NCI-H1105 (cell line): ENCODE measurements around the gene TMEM80.
A peak's percentile ranks its signal among the peaks of the same experiment; 100 is the strongest.
"Not testable (repeated sequence)": the region's sequence is repeated elsewhere in the genome, so short reads cannot be mapped to it uniquely, and the experiment has no call there.

Experiments
- DNase-seq: peaks from one replicate; lab custom pipeline; 2025; lab: John Stamatoyannopoulos, UW

TMEM80 gene

GRCh38 chr11:721247-721740 is 25.7 kb downstream of the TMEM80 start:
- no peak for DNase-seq

- DNase-seq: peak; percentile 71
These were observed 26.2 kb downstream of the TMEM80 start for GRCh38 chr11:721741-722345.

GRCh38 chr11:722346-722811 is 26.8 kb downstream of the TMEM80 start:
- no peak for DNase-seq

GRCh38 chr11:723120-723883 is 27.7 kb downstream of the TMEM80 start:
- peak; percentile 51 for DNase-seq

GRCh38 chr11:724049-724777 is 28.6 kb downstream of the TMEM80 start:
- no peak for DNase-seq

- DNase-seq: no peak
These were observed 29.3 kb downstream of the TMEM80 start for GRCh38 chr11:724778-725386.

GRCh38 chr11:725624-726202 is 30.1 kb downstream of the TMEM80 start:
- no peak for DNase-seq

GRCh38 chr11:726278-727220 is 30.9 kb downstream of the TMEM80 start:
- DNase-seq: peak; percentile 85

- DNase-seq: no peak
These were observed 31.7 kb downstream of the TMEM80 start for GRCh38 chr11:727281-727701.

GRCh38 chr11:727859-728748 is 32.5 kb downstream of the TMEM80 start:
- no peak for DNase-seq

- no peak for DNase-seq
These were observed 33.4 kb downstream of the TMEM80 start for GRCh38 chr11:728901-729491.

GRCh38 chr11:729492-730074 is 34.0 kb downstream of the TMEM80 start:
- DNase-seq: no peak

- DNase-seq: no peak
These were observed 37.5 kb downstream of the TMEM80 start for GRCh38 chr11:733072-733471.

- DNase-seq: not testable (repeated sequence)
These were observed 38.9 kb downstream of the TMEM80 start for GRCh38 chr11:734541-734940.

- no peak for DNase-seq
These were observed 41.8 kb downstream of the TMEM80 start for GRCh38 chr11:737366-737765.

GRCh38 chr11:737899-738298 is 42.3 kb downstream of the TMEM80 start:
- DNase-seq: not testable (repeated sequence)

- DNase-seq: no peak
These were observed 46.5 kb downstream of the TMEM80 start for GRCh38 chr11:742156-742546.

- no peak for DNase-seq
These were observed 47.1 kb downstream of the TMEM80 start for GRCh38 chr11:742571-743201.
